GM19193 (cell line): ENCODE results near the gene ANO8.

Experiments used
- POLR2A ChIP-seq: IDR thresholded peaks from 4 replicates; pipeline ENCODE4 v1.6.1; 2011; ENCODE audit not compliant: insufficient read depth, insufficient read length; ENCODE audit errors: extremely low read depth

ANO8 gene

GRCh38 chr19:17333611-17334413 lies 843 bp downstream of the ANO8 start:
- TF ChIP-seq POLR2A = peak; percentile 38

- TF ChIP-seq POLR2A = no peak
Measured at GRCh38 chr19:17332677-17333581, 1.7 kb downstream of the ANO8 start.

- no peak for TF ChIP-seq POLR2A
Measured at GRCh38 chr19:17332360-17332676, 2.3 kb downstream of the ANO8 start.

GRCh38 chr19:17331045-17331558 lies 3.6 kb downstream of the ANO8 start:
- TF ChIP-seq POLR2A = no peak

- no peak for TF ChIP-seq POLR2A
Measured at GRCh38 chr19:17330262-17331044, 4.2 kb downstream of the ANO8 start.

- TF ChIP-seq POLR2A = no peak
Measured at GRCh38 chr19:17329366-17330261, 5.0 kb downstream of the ANO8 start.

- no peak for TF ChIP-seq POLR2A
Measured at GRCh38 chr19:17328517-17329365, 5.9 kb downstream of the ANO8 start.

- no peak for TF ChIP-seq POLR2A
Measured at GRCh38 chr19:17327654-17328516, 6.8 kb downstream of the ANO8 start.

GRCh38 chr19:17327068-17327653 lies 7.5 kb downstream of the ANO8 start:
- no peak for TF ChIP-seq POLR2A

GRCh38 chr19:17326595-17326966 lies 8.1 kb downstream of the ANO8 start:
- TF ChIP-seq POLR2A = no peak

GRCh38 chr19:17325881-17326594 lies 8.6 kb downstream of the ANO8 start:
- no peak for TF ChIP-seq POLR2A

GRCh38 chr19:17325133-17325532 lies 9.5 kb downstream of the ANO8 start:
- no peak for TF ChIP-seq POLR2A
